CD4-positive, alpha-beta T cell (primary cell): ENCODE measurements around the gene ITPKB. TPM values are rescaled to one million over a fixed set of nuclear protein-coding genes. Genes with fewer than 3 reads are reported as not detected.
A peak's percentile ranks its signal among the peaks of the same experiment; 100 is the strongest.

Experiments used
- ATAC-seq: fragments of 200-7000 bp; cut with Tn5 transposase; one replicate; pipeline ENCODE4 v1.10.0; 2022; ENCODE audit warnings: mild to moderate bottlenecking; ENCODE audit not compliant: poor library complexity
- CTCF ChIA-PET: fragments of 350-600 bp; sonication (Branson Sonifier 250); formaldehyde crosslinking; loops from one replicate; lab custom pipeline; 2021; ENCODE audit warnings: antibody characterized with exemption, inconsistent platforms; lab: Charles Lee
- POLR2A ChIA-PET: fragments of 350-600 bp; sonication (Branson Sonifier 250); formaldehyde crosslinking; loops from one replicate; lab custom pipeline; 2021; ENCODE audit warnings: antibody characterized with exemption, inconsistent platforms; lab: Charles Lee
- DNase-seq, 14 experiments: peaks; one replicate each; pipeline ENCODE4 v3.0.0-alpha.2; 2013 to 2020; ENCODE audit warnings: mixed read lengths in 2 of 14
- H3K27ac ChIP-seq, 2 donors: one replicate each; pipeline versions ENCODE4 v1.5.1 to v1.7.0; 2013; ENCODE audit warnings: low read length in 2 of 2, low read depth in 1 of 2, mild to moderate bottlenecking in 1 of 2
- H3K27me3 ChIP-seq, 2 experiments: 1 replicate in 1 of 2; 2 replicates in 1 of 2; pipeline versions ENCODE4 v1.6.1 to v1.7.0; 2013; ENCODE audit warnings: low read length in 2 of 2, control low read depth in 1 of 2, mild to moderate bottlenecking in 1 of 2, moderate library complexity in 1 of 2; ENCODE audit not compliant: insufficient read depth in 2 of 2, control insufficient read depth in 1 of 2
- H3K36me3 ChIP-seq: one replicate; pipeline ENCODE4 v1.6.1; 2013; ENCODE audit warnings: low read length, control low read depth; ENCODE audit not compliant: insufficient read depth
- H3K4me1 ChIP-seq: one replicate; pipeline ENCODE4 v1.6.1; 2013; ENCODE audit warnings: low read length, control low read depth; ENCODE audit not compliant: insufficient read depth
- H3K4me3 ChIP-seq: one replicate; pipeline ENCODE4 v1.5.1; 2013; ENCODE audit warnings: mild to moderate bottlenecking, low read length, moderate library complexity
- H3K9me3 ChIP-seq, 2 experiments: 1 replicate in 1 of 2; 2 replicates in 1 of 2; pipeline versions ENCODE4 v1.6.1 to v1.7.0; 2013; ENCODE audit warnings: low read length in 2 of 2, mild to moderate bottlenecking in 2 of 2, control low read depth in 1 of 2, moderate library complexity in 1 of 2; ENCODE audit not compliant: control insufficient read depth in 1 of 2, insufficient read depth in 1 of 2
- H3K27ac Mint-ChIP-seq: one replicate; pipeline ENCODE4 v1.8.0; 2020; ENCODE audit warnings: mixed read lengths
- H3K27me3 Mint-ChIP-seq: one replicate; pipeline ENCODE4 v1.8.0; 2021; ENCODE audit warnings: mixed read lengths
- H3K36me3 Mint-ChIP-seq: one replicate; pipeline ENCODE4 v1.8.0; 2021; ENCODE audit warnings: low read depth, mixed read lengths
- H3K4me1 Mint-ChIP-seq: one replicate; pipeline ENCODE4 v1.8.0; 2021; ENCODE audit warnings: low read depth, mixed read lengths
- H3K4me3 Mint-ChIP-seq: one replicate; pipeline ENCODE4 v1.8.0; 2020; ENCODE audit warnings: mild to moderate bottlenecking, mixed read lengths
- H3K9me3 Mint-ChIP-seq: one replicate; pipeline ENCODE4 v1.8.0; 2020; ENCODE audit warnings: mixed read lengths
- CTCF ChIP-seq: fragments of 200-600 bp; IDR thresholded peaks from one replicate; pipeline ENCODE4 v1.8.0; 2022; ENCODE audit warnings: antibody characterized with exemption, mild to moderate bottlenecking
- intact Hi-C, 2 experiments: fragments of 100-400 bp; cut with DNase I in 1 of 2; cut with micrococcal nuclease in 1 of 2; formaldehyde crosslinking; loops; one replicate each; pipeline versions ENCODE4 v1.15.1 to v1.9.0; 2023 to 2025; cut with DNase I, micrococcal nuclease
- total RNA-seq, 174 experiments: library from RNA in 2 of 174; stranded (reverse) in 2 of 174; gene quantifications; one replicate each; pipeline ENCODE4 v1.2.3 and lab custom pipeline; 2021 to 2026

ITPKB gene
- total RNA-seq, 2 experiments from 2014 or later, result 565 to 583 TPM

- Mint-ChIP-seq H3K27me3 (peaks cover 11% of the 10 kb centered on the region), H3K4me3 (peak overlapping the region; percentile 87), H3K36me3 (peaks cover 95% of the 10 kb centered on the region), H3K4me1 (peaks cover 96% of the 10 kb centered on the region), H3K9me3 (peaks cover 2% of the 10 kb centered on the region), H3K27ac (peak overlapping the region; percentile 95)
- TF ChIP-seq CTCF, result no peak
- ChIA-PET POLR2A (interaction anchor here (1.7 to 2.6 kb wide), 3 partner anchors 17 to 57 kb away, joined by 5 to 16 read pairs (median 11); partner anchors contain the start of gene ITPKB), CTCF (interaction anchor here (0.6 to 1.6 kb wide), 2 partner anchors 84 to 90 kb away, joined by 3 to 6 read pairs; no protein-coding TSS in a partner anchor)
- peak overlapping the region; percentile 46 to 75 for H3K27ac ChIP-seq
- intact Hi-C loops, result loop anchor here in 1 of 2 experiments (5.0 kb wide), 1 partner anchor 117 kb away; no protein-coding TSS in a partner anchor
- H3K36me3 ChIP-seq, result peaks cover 50% of the 10 kb centered on the region
- ATAC-seq (no peak), DNase-seq (no peak)
- H3K27me3 ChIP-seq, result no peaks in the 10 kb centered on the region
- H3K4me1 ChIP-seq, result peaks cover 78% of the 10 kb centered on the region
- peaks cover 0 to 5% of the 10 kb centered on the region in 2 experiments for H3K9me3 ChIP-seq
- peak overlapping the region; percentile 7 for H3K4me3 ChIP-seq
These were observed 28.6 kb downstream of the ITPKB start for GRCh38 chr1:226710501-226710900.

GRCh38 chr1:226709953-226710352 lies 29.1 kb downstream of the ITPKB start:
- no peak for TF ChIP-seq CTCF
- peaks cover 83% of the 10 kb centered on the region for H3K4me1 ChIP-seq
- ChIA-PET CTCF (interaction anchor here (1.6 kb wide), 1 partner anchor 84 kb away, joined by 6 read pairs; no protein-coding TSS in a partner anchor), POLR2A (interaction anchor here (0.6 to 2.6 kb wide), 5 partner anchors 17 to 303 kb away, joined by 3 to 16 read pairs (median 3); partner anchors contain the start of gene ITPKB)
- Mint-ChIP-seq H3K36me3 (peaks cover 95% of the 10 kb centered on the region), H3K27me3 (peaks cover 11% of the 10 kb centered on the region), H3K4me1 (peaks cover 96% of the 10 kb centered on the region), H3K27ac (peak overlapping the region; percentile 95), H3K4me3 (peak overlapping the region; percentile 87), H3K9me3 (peaks cover 2% of the 10 kb centered on the region)
- ATAC-seq (no peak), DNase-seq (peak in 1 of 14 experiments; percentile 38)
- H3K27ac ChIP-seq, result peak overlapping the region; percentile 46 to 75
- intact Hi-C loops, result loop anchor here (5.0 to 10.0 kb wide), 2 partner anchors 115 to 117 kb away; no protein-coding TSS in a partner anchor
- H3K4me3 ChIP-seq, result no peak overlapping the region
- H3K36me3 ChIP-seq, result peaks cover 54% of the 10 kb centered on the region
- peaks cover 0 to 5% of the 10 kb centered on the region in 2 experiments for H3K9me3 ChIP-seq
- no peaks in the 10 kb centered on the region for H3K27me3 ChIP-seq

GRCh38 chr1:226708967-226709396 lies 30.1 kb downstream of the ITPKB start:
- Histone ChIP-seq H3K27ac (peak overlapping the region; percentile 31 to 75), H3K9me3 (peaks cover 0 to 1% of the 10 kb centered on the region in 2 experiments), H3K27me3 (no peaks in the 10 kb centered on the region), H3K4me1 (peaks cover 80% of the 10 kb centered on the region), H3K36me3 (peaks cover 51% of the 10 kb centered on the region), H3K4me3 (no peak overlapping the region)
- intact Hi-C loops, result loop anchor here in 1 of 2 experiments (10.0 kb wide), 1 partner anchor 116 kb away; no protein-coding TSS in a partner anchor
- no peak for TF ChIP-seq CTCF
- H3K36me3 Mint-ChIP-seq, result peaks cover 95% of the 10 kb centered on the region
- peaks cover 2% of the 10 kb centered on the region for H3K9me3 Mint-ChIP-seq
- peak; percentile 2 for ATAC-seq
- H3K4me1 Mint-ChIP-seq, result peaks cover 96% of the 10 kb centered on the region
- ChIA-PET POLR2A (interaction anchor here (0.5 to 2.6 kb wide), 5 partner anchors 16 to 568 kb away, joined by 3 to 16 read pairs (median 3); partner anchors contain the start of gene ITPKB), CTCF (interaction anchor here (2.5 kb wide), 1 partner anchor 82 kb away, joined by 8 read pairs; no protein-coding TSS in a partner anchor)
- H3K27me3 Mint-ChIP-seq, result peaks cover 11% of the 10 kb centered on the region
- H3K4me3 Mint-ChIP-seq, result peak overlapping the region; percentile 87
- DNase-seq, result peak in 2 of 14 experiments; percentile 58 to 70
- peak overlapping the region; percentile 95 for H3K27ac Mint-ChIP-seq
